CD4-positive, alpha-beta T cell (primary cell): ENCODE measurements around the gene ALDH1A2. TPM values are rescaled to one million over a fixed set of nuclear protein-coding genes. Genes with fewer than 3 reads are reported as not detected.

Source experiments
- ATAC-seq: fragments of 200-7000 bp; cut with Tn5 transposase; one replicate; pipeline ENCODE4 v1.10.0; 2022; ENCODE audit warnings: mild to moderate bottlenecking; ENCODE audit not compliant: poor library complexity
- CTCF ChIA-PET: fragments of 350-600 bp; sonication (Branson Sonifier 250); formaldehyde crosslinking; loops from one replicate; lab custom pipeline; 2021; ENCODE audit warnings: antibody characterized with exemption, inconsistent platforms; lab: Charles Lee
- POLR2A ChIA-PET: fragments of 350-600 bp; sonication (Branson Sonifier 250); formaldehyde crosslinking; loops from one replicate; lab custom pipeline; 2021; ENCODE audit warnings: antibody characterized with exemption, inconsistent platforms; lab: Charles Lee
- DNase-seq, 14 experiments: peaks; one replicate each; pipeline ENCODE4 v3.0.0-alpha.2; 2013 to 2020; ENCODE audit warnings: mixed read lengths in 2 of 14
- H3K27ac ChIP-seq, 2 donors: one replicate each; pipeline versions ENCODE4 v1.5.1 to v1.7.0; 2013; ENCODE audit warnings: low read length in 2 of 2, low read depth in 1 of 2, mild to moderate bottlenecking in 1 of 2
- H3K27me3 ChIP-seq, 2 experiments: 1 replicate in 1 of 2; 2 replicates in 1 of 2; pipeline versions ENCODE4 v1.6.1 to v1.7.0; 2013; ENCODE audit warnings: low read length in 2 of 2, control low read depth in 1 of 2, mild to moderate bottlenecking in 1 of 2, moderate library complexity in 1 of 2; ENCODE audit not compliant: insufficient read depth in 2 of 2, control insufficient read depth in 1 of 2
- H3K36me3 ChIP-seq: one replicate; pipeline ENCODE4 v1.6.1; 2013; ENCODE audit warnings: low read length, control low read depth; ENCODE audit not compliant: insufficient read depth
- H3K4me1 ChIP-seq: one replicate; pipeline ENCODE4 v1.6.1; 2013; ENCODE audit warnings: low read length, control low read depth; ENCODE audit not compliant: insufficient read depth
- H3K4me3 ChIP-seq: one replicate; pipeline ENCODE4 v1.5.1; 2013; ENCODE audit warnings: mild to moderate bottlenecking, low read length, moderate library complexity
- H3K9me3 ChIP-seq, 2 experiments: 1 replicate in 1 of 2; 2 replicates in 1 of 2; pipeline versions ENCODE4 v1.6.1 to v1.7.0; 2013; ENCODE audit warnings: low read length in 2 of 2, mild to moderate bottlenecking in 2 of 2, control low read depth in 1 of 2, moderate library complexity in 1 of 2; ENCODE audit not compliant: control insufficient read depth in 1 of 2, insufficient read depth in 1 of 2
- H3K27ac Mint-ChIP-seq: one replicate; pipeline ENCODE4 v1.8.0; 2020; ENCODE audit warnings: mixed read lengths
- H3K27me3 Mint-ChIP-seq: one replicate; pipeline ENCODE4 v1.8.0; 2021; ENCODE audit warnings: mixed read lengths
- H3K36me3 Mint-ChIP-seq: one replicate; pipeline ENCODE4 v1.8.0; 2021; ENCODE audit warnings: low read depth, mixed read lengths
- H3K4me1 Mint-ChIP-seq: one replicate; pipeline ENCODE4 v1.8.0; 2021; ENCODE audit warnings: low read depth, mixed read lengths
- H3K4me3 Mint-ChIP-seq: one replicate; pipeline ENCODE4 v1.8.0; 2020; ENCODE audit warnings: mild to moderate bottlenecking, mixed read lengths
- H3K9me3 Mint-ChIP-seq: one replicate; pipeline ENCODE4 v1.8.0; 2020; ENCODE audit warnings: mixed read lengths
- intact Hi-C, 2 experiments: fragments of 100-400 bp; cut with DNase I in 1 of 2; cut with micrococcal nuclease in 1 of 2; formaldehyde crosslinking; loops; one replicate each; pipeline versions ENCODE4 v1.15.1 to v1.9.0; 2023 to 2025; cut with DNase I, micrococcal nuclease
- total RNA-seq, 174 experiments: library from RNA in 2 of 174; stranded (reverse) in 2 of 174; gene quantifications; one replicate each; pipeline ENCODE4 v1.2.3 and lab custom pipeline; 2021 to 2026
- TF ChIP-seq, protein P1 (sequence below): fragments of 200-600 bp; IDR thresholded peaks from one replicate; pipeline ENCODE4 v1.8.0; 2022; ENCODE audit warnings: antibody characterized with exemption, mild to moderate bottlenecking

ALDH1A2 gene
- total RNA-seq, 2 experiments from 2014 or later = not detected

GRCh38 chr15:57931570-57931969 lies 133.9 kb downstream of the ALDH1A2 start:
- H3K4me3 Mint-ChIP-seq = no peak overlapping the region
- Histone ChIP-seq H3K27me3 (peaks cover 0 to 15% of the 10 kb centered on the region in 2 experiments), H3K4me3 (no peak overlapping the region), H3K27ac (no peak overlapping the region), H3K4me1 (no peaks in the 10 kb centered on the region), H3K9me3 (peaks cover 0 to 3% of the 10 kb centered on the region in 2 experiments), H3K36me3 (no peaks in the 10 kb centered on the region)
- no peak for ATAC-seq
- H3K9me3 Mint-ChIP-seq = peaks cover 2% of the 10 kb centered on the region
- TF ChIP-seq, protein P1, sequence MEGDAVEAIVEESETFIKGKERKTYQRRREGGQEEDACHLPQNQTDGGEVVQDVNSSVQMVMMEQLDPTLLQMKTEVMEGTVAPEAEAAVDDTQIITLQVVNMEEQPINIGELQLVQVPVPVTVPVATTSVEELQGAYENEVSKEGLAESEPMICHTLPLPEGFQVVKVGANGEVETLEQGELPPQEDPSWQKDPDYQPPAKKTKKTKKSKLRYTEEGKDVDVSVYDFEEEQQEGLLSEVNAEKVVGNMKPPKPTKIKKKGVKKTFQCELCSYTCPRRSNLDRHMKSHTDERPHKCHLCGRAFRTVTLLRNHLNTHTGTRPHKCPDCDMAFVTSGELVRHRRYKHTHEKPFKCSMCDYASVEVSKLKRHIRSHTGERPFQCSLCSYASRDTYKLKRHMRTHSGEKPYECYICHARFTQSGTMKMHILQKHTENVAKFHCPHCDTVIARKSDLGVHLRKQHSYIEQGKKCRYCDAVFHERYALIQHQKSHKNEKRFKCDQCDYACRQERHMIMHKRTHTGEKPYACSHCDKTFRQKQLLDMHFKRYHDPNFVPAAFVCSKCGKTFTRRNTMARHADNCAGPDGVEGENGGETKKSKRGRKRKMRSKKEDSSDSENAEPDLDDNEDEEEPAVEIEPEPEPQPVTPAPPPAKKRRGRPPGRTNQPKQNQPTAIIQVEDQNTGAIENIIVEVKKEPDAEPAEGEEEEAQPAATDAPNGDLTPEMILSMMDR = no peak
- ChIA-PET CTCF (no interaction called here), POLR2A (no interaction called here)
- H3K27me3 Mint-ChIP-seq = peaks cover 36% of the 10 kb centered on the region
- DNase-seq = no peak
- no peak overlapping the region for H3K27ac Mint-ChIP-seq
- no peaks in the 10 kb centered on the region for H3K36me3 Mint-ChIP-seq
- intact Hi-C loops = no loop called here
- H3K4me1 Mint-ChIP-seq = no peaks in the 10 kb centered on the region

- no peak overlapping the region for H3K27ac Mint-ChIP-seq
- H3K9me3 Mint-ChIP-seq = no peaks in the 10 kb centered on the region
- H3K36me3 Mint-ChIP-seq = no peaks in the 10 kb centered on the region
- CTCF ChIA-PET = no interaction called here
- Histone ChIP-seq H3K9me3 (no peaks in the 10 kb centered on the region), H3K4me3 (no peak overlapping the region), H3K4me1 (no peaks in the 10 kb centered on the region), H3K36me3 (no peaks in the 10 kb centered on the region), H3K27me3 (peaks cover 0 to 12% of the 10 kb centered on the region in 2 experiments), H3K27ac (no peak overlapping the region)
- DNase-seq (no peak), ATAC-seq (no peak)
- POLR2A ChIA-PET = no interaction called here
- H3K27me3 Mint-ChIP-seq = peaks cover 39% of the 10 kb centered on the region
- intact Hi-C loops = no loop called here
- H3K4me1 Mint-ChIP-seq = no peaks in the 10 kb centered on the region
- no peak overlapping the region for H3K4me3 Mint-ChIP-seq
- TF ChIP-seq, protein P1 = no peak
Observed at GRCh38 chr15:57927091-57927631, 138.3 kb downstream of the ALDH1A2 start.

- H3K36me3 Mint-ChIP-seq = no peaks in the 10 kb centered on the region
- ATAC-seq (no peak), DNase-seq (no peak)
- peaks cover 0 to 2% of the 10 kb centered on the region in 2 experiments for H3K27me3 ChIP-seq
- TF ChIP-seq, protein P1 = no peak
- no peaks in the 10 kb centered on the region for H3K9me3 ChIP-seq
- H3K27ac Mint-ChIP-seq = no peak overlapping the region
- H3K4me1 Mint-ChIP-seq = no peaks in the 10 kb centered on the region
- no peak overlapping the region for H3K27ac ChIP-seq
- intact Hi-C loops = no loop called here
- H3K27me3 Mint-ChIP-seq = peaks cover 28% of the 10 kb centered on the region
- ChIA-PET POLR2A (no interaction called here), CTCF (no interaction called here)
- no peak overlapping the region for H3K4me3 ChIP-seq
- no peak overlapping the region for H3K4me3 Mint-ChIP-seq
- no peaks in the 10 kb centered on the region for H3K9me3 Mint-ChIP-seq
- no peaks in the 10 kb centered on the region for H3K4me1 ChIP-seq
- no peaks in the 10 kb centered on the region for H3K36me3 ChIP-seq
Observed at GRCh38 chr15:57925650-57926049, 139.9 kb downstream of the ALDH1A2 start.
